ENCODE measurements around the gene LRRC27. TPM values are rescaled to one million over a fixed set of nuclear protein-coding genes. Genes with fewer than 3 reads are reported as not detected.
A peak's percentile ranks its signal among the peaks of the same experiment; 100 is the strongest.

The LRRC27 gene
- total and polyA plus RNA-seq, 7 donors = 1.4 to 15.5 (median 6.2) TPM

- peak; percentile 57 for DNase-seq
- no peaks in the 10 kb centered on the region for H3K9me3 ChIP-seq
- WGBS, 2 donors = 70 to 79% methylated on average over 28 of the region's 28 CpGs
- intact Hi-C loops (cut with DNase I) = no loop called here
- no peak for TF ChIP-seq EP300 (IDR thresholded peaks at IDR 0.05)
- TF ChIP-seq, protein P1, sequence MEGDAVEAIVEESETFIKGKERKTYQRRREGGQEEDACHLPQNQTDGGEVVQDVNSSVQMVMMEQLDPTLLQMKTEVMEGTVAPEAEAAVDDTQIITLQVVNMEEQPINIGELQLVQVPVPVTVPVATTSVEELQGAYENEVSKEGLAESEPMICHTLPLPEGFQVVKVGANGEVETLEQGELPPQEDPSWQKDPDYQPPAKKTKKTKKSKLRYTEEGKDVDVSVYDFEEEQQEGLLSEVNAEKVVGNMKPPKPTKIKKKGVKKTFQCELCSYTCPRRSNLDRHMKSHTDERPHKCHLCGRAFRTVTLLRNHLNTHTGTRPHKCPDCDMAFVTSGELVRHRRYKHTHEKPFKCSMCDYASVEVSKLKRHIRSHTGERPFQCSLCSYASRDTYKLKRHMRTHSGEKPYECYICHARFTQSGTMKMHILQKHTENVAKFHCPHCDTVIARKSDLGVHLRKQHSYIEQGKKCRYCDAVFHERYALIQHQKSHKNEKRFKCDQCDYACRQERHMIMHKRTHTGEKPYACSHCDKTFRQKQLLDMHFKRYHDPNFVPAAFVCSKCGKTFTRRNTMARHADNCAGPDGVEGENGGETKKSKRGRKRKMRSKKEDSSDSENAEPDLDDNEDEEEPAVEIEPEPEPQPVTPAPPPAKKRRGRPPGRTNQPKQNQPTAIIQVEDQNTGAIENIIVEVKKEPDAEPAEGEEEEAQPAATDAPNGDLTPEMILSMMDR (IDR thresholded peaks at IDR 0.05) = no peak
- TF ChIP-seq POLR2AphosphoS5 (IDR thresholded peaks at IDR 0.05) = no peak
- TF ChIP-seq POLR2A (IDR thresholded peaks at IDR 0.05) = no peak
- H3K4me1 ChIP-seq = peaks cover 0 to 11% (median 9%) of the 10 kb centered on the region in 4 donors
- no peak overlapping the region for H3K4me3 ChIP-seq
- no peak overlapping the region for H3K27ac ChIP-seq
- H3K36me3 ChIP-seq = no peaks in the 10 kb centered on the region
- H3K27me3 ChIP-seq = no peaks in the 10 kb centered on the region
These were observed 33.7 kb upstream of the LRRC27 start for GRCh38 chr10:132298038-132298881.

DNA sequence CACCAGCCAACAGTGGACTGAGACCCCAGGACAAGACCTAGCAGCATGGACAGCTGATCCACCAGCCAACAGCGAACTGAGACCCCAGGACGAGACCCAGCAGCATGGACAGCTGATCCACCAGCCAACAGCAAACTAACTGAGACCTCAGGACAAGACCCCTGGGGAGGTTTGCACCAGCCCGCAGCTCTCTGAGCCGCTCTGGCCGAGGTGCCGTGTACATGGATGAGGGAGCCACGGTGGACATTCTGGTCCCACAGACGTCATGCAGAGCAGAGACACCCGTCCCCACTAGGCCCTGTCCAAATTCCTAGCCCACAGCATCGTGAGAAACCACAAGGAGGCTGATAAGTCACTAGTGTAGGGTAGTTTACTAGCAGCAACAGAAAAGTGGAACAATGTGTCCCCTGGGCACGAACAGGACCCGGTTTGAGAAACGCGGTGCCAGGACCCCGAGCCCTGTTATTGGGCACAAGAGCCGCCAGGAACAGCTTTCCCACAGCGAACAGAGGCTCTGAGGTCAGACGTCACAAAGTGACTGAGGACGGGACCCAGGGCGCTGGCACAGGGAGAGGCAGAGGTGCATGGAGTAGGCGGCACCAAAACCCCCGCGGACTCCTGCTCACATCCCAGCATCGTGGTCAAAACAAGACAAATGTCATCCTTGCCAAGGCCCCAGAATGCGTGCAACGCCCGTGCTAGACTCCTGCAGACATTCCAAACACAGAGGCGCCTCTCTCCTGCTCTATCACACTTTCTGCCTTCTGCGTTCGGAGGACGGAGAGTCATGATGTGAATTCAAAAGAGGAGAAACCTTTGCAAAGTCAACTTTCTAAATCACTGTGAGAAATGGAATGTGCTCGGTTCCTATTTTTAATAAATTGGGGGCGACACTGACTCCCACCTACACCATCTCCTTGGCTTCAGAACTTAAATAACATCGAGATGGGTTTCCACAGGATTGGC, 32.3 kb upstream of the LRRC27 start:
- peak; percentile 57 for DNase-seq
- H3K4me1 ChIP-seq = no peaks in the 10 kb centered on the region
- H3K9me3 ChIP-seq = no peaks in the 10 kb centered on the region
- H3K27ac ChIP-seq = no peak overlapping the region
- TF ChIP-seq EP300 (IDR thresholded peaks at IDR 0.05) (no peak), POLR2A (IDR thresholded peaks at IDR 0.05) (no peak)
- TF ChIP-seq, protein P1 (IDR thresholded peaks at IDR 0.05) = no peak
- H3K27me3 ChIP-seq = no peaks in the 10 kb centered on the region
- no peak overlapping the region for H3K4me3 ChIP-seq
- no peaks in the 10 kb centered on the region for H3K36me3 ChIP-seq
- intact Hi-C loops (cut with DNase I) = no loop called here
- 89 to 90% methylated on average over 34 of the region's 34 CpGs for WGBS, 2 donors

DNA sequence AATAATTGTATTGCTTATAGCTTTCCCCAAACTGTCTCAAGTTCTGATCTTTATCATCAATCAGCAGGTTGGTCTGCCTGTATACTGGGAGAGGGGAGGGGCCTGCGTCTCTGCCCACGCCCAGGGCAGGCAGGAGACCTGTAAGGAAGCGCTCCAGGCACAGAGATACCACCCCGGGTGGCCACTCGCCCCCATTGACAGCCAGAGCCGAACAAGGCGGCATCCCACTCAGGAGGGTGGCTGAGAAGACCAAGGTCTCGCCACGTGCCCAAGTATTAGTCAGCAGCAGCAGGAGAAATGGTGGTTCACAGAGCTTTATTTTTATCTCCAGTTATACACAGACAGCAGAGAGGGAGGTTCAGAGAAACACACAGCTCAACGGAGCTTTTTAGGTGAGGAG, 31.4 kb upstream of the LRRC27 start:
- Histone ChIP-seq H3K27me3 (no peaks in the 10 kb centered on the region), H3K36me3 (no peaks in the 10 kb centered on the region), H3K9me3 (no peaks in the 10 kb centered on the region), H3K27ac (no peak overlapping the region), H3K4me1 (no peaks in the 10 kb centered on the region), H3K4me3 (no peak overlapping the region)
- WGBS, 2 donors = 56 to 69% methylated on average over 10 of the region's 10 CpGs
- intact Hi-C loops (cut with DNase I) = no loop called here
- no peak for TF ChIP-seq POLR2A (IDR thresholded peaks at IDR 0.05)
- no peak for TF ChIP-seq POLR2AphosphoS5 (IDR thresholded peaks at IDR 0.05)
- no peak for TF ChIP-seq EP300 (IDR thresholded peaks at IDR 0.05)
- TF ChIP-seq, protein P1 (IDR thresholded peaks at IDR 0.05) = no peak
- DNase-seq = peak; percentile 26

- H3K27me3 ChIP-seq = no peaks in the 10 kb centered on the region
- intact Hi-C loops (cut with DNase I) = no loop called here
- H3K4me3 ChIP-seq = no peak overlapping the region
- TF ChIP-seq POLR2A (IDR thresholded peaks at IDR 0.05) (no peak), POLR2AphosphoS5 (IDR thresholded peaks at IDR 0.05) (no peak), EP300 (IDR thresholded peaks at IDR 0.05) (no peak)
- TF ChIP-seq, protein P1 (IDR thresholded peaks at IDR 0.05) = no peak
- DNase-seq = peak; percentile 63
- no peak overlapping the region for H3K27ac ChIP-seq
- H3K4me1 ChIP-seq = peaks cover 0 to 3% (median 2%) of the 10 kb centered on the region in 4 donors
- H3K36me3 ChIP-seq = no peaks in the 10 kb centered on the region
- WGBS, 2 donors = 85 to 88% methylated on average over 38 of the region's 38 CpGs
- no peaks in the 10 kb centered on the region for H3K9me3 ChIP-seq
These were observed 30.3 kb upstream of the LRRC27 start for GRCh38 chr10:132301371-132302330.
